Upper lobe of left lung (tissue), 6 donors: ENCODE data around the gene MTCL3.

Experiments used
- ATAC-seq, 2 donors: fragments of 200-7000 bp; cut with Tn5 transposase; one replicate each; pipeline ENCODE4 v1.9.1; 2022; ENCODE audit warnings: mild to moderate bottlenecking in 2 of 2, moderate library complexity in 2 of 2; ENCODE audit not compliant: low FRiP score in 2 of 2
- DNase-seq, 2 donors: peaks; one replicate each; pipeline ENCODE4 v3.0.0-alpha.2; 2019 to 2020
- H3K27ac ChIP-seq, 4 donors: fragments of 200-600 bp; sonication (generic); one replicate each; pipeline ENCODE4 v1.5.1; 2016 to 2019
- H3K27me3 ChIP-seq, 4 donors: fragments of 200-600 bp; sonication (generic); one replicate each; pipeline ENCODE4 v1.5.1; 2017 to 2019
- H3K36me3 ChIP-seq, 4 donors: fragments of 200-600 bp; sonication (generic); one replicate each; pipeline ENCODE4 v1.5.1; 2016 to 2019
- H3K4me1 ChIP-seq, 4 donors: fragments of 200-600 bp; sonication (generic); one replicate each; pipeline ENCODE4 v1.5.1; 2018 to 2019
- H3K4me3 ChIP-seq, 4 donors: fragments of 200-600 bp; sonication (generic); one replicate each; pipeline ENCODE4 v1.5.1; 2017 to 2019; ENCODE audit warnings: mild to moderate bottlenecking in 2 of 4, moderate library complexity in 1 of 4
- H3K9me3 ChIP-seq, 4 donors: fragments of 200-600 bp; sonication (generic); one replicate each; pipeline ENCODE4 v1.5.1; 2018 to 2019
- EP300 ChIP-seq, 4 donors: sonication (generic); formaldehyde crosslinking; IDR thresholded peaks; one replicate each; pipeline ENCODE4 v1.5.1; 2017; ENCODE audit warnings: antibody characterized with exemption in 4 of 4, control low read depth in 2 of 4
- POLR2A ChIP-seq, 4 donors: fragments of 450-650 bp; IDR thresholded peaks; one replicate each; pipeline ENCODE4 v1.5.1; 2016 to 2017; ENCODE audit warnings: antibody characterized with exemption in 4 of 4, mild to moderate bottlenecking in 2 of 4
- POLR2AphosphoS5 ChIP-seq, 2 donors: sonication (generic); formaldehyde crosslinking; IDR thresholded peaks; one replicate each; pipeline ENCODE4 v1.5.1; 2017; ENCODE audit warnings: antibody characterized with exemption in 2 of 2
- WGBS, 2 donors: methylation state at CpG; one replicate each; pipeline ENCODE4 v1.1.5; 2017 to 2018; 5-methylcytosine and 5-hydroxymethylcytosine counted together
- TF ChIP-seq, protein P1 (sequence below), 6 experiments: fragments of 450-650 bp in 4 of 6; fragments of 200-600 bp in 2 of 6; sonication (generic) in 2 of 6; IDR thresholded peaks; one replicate each; pipeline ENCODE4 v1.5.1; 2016 to 2019; ENCODE audit warnings: antibody characterized with exemption in 6 of 6
- donor health status: DM: no; HTN: no; CAD: no; lungs with moderate emphysema.
- donor health status: DM: no; HTN: yes; CAD: no; lungs with severe emphysema.

MTCL3 gene

DNA sequence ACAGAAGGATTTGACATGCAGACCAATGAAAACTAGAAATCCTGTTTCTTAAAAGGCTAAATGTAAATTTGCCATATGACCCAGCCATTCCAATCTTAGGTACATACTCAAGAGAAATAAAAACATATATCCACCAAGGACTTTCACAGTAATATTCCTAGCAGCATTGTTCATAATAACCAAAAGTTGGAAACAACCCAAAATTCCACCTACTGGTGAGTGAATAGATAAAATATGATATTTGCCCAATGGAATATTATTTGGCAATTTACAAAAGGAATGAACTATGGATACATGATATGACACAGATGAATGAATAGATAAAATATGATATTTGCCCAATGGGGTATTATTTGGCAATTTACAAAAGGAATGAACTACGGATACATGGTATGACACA, 22.7 kb downstream of the MTCL3 start:
- H3K9me3 ChIP-seq, result no peaks in the 10 kb centered on the region
- no peak for ATAC-seq
- no peak overlapping the region for H3K27ac ChIP-seq
- TF ChIP-seq POLR2A (IDR thresholded peaks at IDR 0.05) (no peak), EP300 (IDR thresholded peaks at IDR 0.05) (no peak), POLR2AphosphoS5 (IDR thresholded peaks at IDR 0.05) (no peak)
- TF ChIP-seq, protein P1, sequence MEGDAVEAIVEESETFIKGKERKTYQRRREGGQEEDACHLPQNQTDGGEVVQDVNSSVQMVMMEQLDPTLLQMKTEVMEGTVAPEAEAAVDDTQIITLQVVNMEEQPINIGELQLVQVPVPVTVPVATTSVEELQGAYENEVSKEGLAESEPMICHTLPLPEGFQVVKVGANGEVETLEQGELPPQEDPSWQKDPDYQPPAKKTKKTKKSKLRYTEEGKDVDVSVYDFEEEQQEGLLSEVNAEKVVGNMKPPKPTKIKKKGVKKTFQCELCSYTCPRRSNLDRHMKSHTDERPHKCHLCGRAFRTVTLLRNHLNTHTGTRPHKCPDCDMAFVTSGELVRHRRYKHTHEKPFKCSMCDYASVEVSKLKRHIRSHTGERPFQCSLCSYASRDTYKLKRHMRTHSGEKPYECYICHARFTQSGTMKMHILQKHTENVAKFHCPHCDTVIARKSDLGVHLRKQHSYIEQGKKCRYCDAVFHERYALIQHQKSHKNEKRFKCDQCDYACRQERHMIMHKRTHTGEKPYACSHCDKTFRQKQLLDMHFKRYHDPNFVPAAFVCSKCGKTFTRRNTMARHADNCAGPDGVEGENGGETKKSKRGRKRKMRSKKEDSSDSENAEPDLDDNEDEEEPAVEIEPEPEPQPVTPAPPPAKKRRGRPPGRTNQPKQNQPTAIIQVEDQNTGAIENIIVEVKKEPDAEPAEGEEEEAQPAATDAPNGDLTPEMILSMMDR (IDR thresholded peaks at IDR 0.05), result no peak
- DNase-seq, result no peak
- no peaks in the 10 kb centered on the region for H3K27me3 ChIP-seq
- no peaks in the 10 kb centered on the region for H3K4me1 ChIP-seq
- H3K4me3 ChIP-seq, result no peak overlapping the region
- no peaks in the 10 kb centered on the region for H3K36me3 ChIP-seq
- 85 to 91% methylated on average over 1 of the region's 1 CpG for WGBS, 2 donors

DNA sequence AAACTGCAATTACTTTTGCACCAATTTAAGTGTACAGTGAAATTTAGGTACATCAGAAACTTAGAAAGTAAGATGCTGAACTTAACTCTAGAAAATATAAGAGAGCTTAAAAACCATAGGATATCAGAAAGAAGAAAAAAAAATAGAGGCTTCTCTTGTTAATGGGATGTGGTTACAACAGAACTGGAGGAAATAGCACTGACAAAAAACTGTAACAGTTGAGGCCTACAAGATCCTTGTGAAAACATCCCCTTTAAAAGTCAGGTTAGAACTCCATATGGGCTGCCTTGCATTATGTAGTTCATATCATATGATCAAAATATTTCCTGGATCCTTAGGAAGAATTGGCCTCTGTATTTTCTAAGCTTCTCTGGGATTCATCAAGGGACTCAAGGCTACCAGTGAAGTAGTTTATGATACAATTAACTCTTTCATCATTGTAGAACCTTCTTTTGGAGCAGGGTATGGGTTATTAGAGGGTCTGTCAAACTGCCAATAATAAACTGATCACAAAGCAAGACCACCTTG, 24.8 kb downstream of the MTCL3 start:
- Histone ChIP-seq H3K9me3 (no peaks in the 10 kb centered on the region), H3K27ac (no peak overlapping the region), H3K27me3 (no peaks in the 10 kb centered on the region), H3K36me3 (no peaks in the 10 kb centered on the region), H3K4me1 (no peaks in the 10 kb centered on the region), H3K4me3 (no peak overlapping the region)
- TF ChIP-seq EP300 (IDR thresholded peaks at IDR 0.05) (no peak), POLR2AphosphoS5 (IDR thresholded peaks at IDR 0.05) (no peak), POLR2A (IDR thresholded peaks at IDR 0.05) (no peak)
- TF ChIP-seq, protein P1 (IDR thresholded peaks at IDR 0.05), result no peak
- ATAC-seq, result no peak
- no peak for DNase-seq

DNA sequence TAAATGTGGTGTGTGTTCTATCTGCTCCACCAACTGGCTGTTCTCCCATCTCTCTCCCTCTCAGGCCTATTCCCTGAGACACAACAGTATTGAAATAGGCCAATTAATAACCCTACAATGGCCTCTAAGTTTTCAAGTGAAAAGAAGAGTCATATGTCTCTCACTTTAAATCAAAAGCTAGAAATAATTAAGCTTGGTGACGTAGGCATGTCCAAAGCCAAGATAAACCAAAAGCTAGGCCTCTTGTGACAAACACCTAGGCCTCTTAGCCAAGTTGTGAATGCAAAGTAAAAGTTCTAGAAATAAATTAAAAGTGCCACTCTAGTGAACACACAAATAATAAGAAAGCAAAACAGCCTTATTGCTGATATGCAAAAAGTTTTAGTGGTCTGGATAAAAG, 29.9 kb downstream of the MTCL3 start:
- ATAC-seq (no peak), DNase-seq (no peak)
- Histone ChIP-seq H3K36me3 (no peaks in the 10 kb centered on the region), H3K27ac (no peak overlapping the region), H3K4me3 (no peak overlapping the region), H3K4me1 (peaks cover 0 to 7% (median 6%) of the 10 kb centered on the region in 4 donors), H3K27me3 (no peaks in the 10 kb centered on the region), H3K9me3 (no peaks in the 10 kb centered on the region)
- TF ChIP-seq POLR2AphosphoS5 (IDR thresholded peaks at IDR 0.05) (no peak), EP300 (IDR thresholded peaks at IDR 0.05) (no peak), POLR2A (IDR thresholded peaks at IDR 0.05) (no peak)
- TF ChIP-seq, protein P1 (IDR thresholded peaks at IDR 0.05), result no peak
- 70 to 96% methylated on average over 1 of the region's 1 CpG for WGBS, 2 donors

DNA sequence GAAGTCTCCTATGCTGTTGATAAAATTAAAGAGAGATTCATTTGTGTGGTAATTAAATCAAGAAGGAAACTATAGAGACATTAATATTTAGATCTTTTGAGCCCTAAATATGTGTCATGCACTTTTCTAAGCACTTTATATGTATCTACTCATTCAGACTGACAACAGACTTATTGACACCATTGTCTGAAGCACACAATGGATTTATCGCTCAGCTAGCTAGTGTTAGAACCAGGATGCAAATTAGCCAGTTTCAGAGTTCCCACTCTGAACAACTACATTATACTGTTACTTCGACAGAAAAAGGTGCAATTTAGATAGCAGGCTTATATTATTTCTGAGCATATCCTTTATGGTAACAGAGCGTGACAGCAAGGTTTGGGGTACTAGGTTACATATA, 32.2 kb downstream of the MTCL3 start:
- 89 to 95% methylated on average over 3 of the region's 3 CpGs for WGBS, 2 donors
- no peaks in the 10 kb centered on the region for H3K9me3 ChIP-seq
- H3K4me3 ChIP-seq, result no peak overlapping the region
- TF ChIP-seq EP300 (IDR thresholded peaks at IDR 0.05) (no peak), POLR2A (IDR thresholded peaks at IDR 0.05) (no peak), POLR2AphosphoS5 (IDR thresholded peaks at IDR 0.05) (no peak)
- TF ChIP-seq, protein P1 (IDR thresholded peaks at IDR 0.05), result no peak
- H3K36me3 ChIP-seq, result no peaks in the 10 kb centered on the region
- H3K27ac ChIP-seq, result no peak overlapping the region
- DNase-seq (no peak), ATAC-seq (no peak)
- no peaks in the 10 kb centered on the region for H3K27me3 ChIP-seq
- H3K4me1 ChIP-seq, result peaks cover 6 to 14% (median 12%) of the 10 kb centered on the region in 4 donors

DNA sequence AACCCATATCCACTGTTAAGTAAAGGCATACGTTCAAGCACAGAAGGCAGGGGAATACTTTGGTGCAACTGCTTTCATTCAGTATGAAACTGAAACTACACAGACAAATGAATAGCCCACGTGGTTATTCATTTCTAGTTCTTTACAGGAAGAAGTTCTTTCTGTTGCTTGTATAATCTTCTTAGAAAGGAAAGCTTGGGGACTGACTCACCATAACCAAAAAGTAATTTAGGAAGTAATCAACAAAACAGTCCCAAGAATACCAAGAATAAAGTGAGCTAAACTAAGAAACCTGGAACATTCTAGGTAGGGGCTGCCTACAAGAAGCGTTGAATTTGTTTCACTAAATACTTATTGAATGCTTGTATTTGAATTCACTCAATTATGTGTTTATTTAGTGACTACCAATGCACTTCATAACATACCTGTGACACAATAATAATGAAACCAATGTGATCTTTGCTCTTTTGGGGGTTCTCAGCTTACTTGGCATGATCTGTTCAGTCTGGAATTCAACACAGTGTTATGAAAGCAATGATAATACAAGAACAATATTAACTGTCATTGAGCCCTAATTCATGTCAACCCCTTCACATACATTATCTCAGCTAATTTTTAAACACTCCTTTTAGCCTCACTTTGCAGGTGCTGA, 34.8 kb downstream of the MTCL3 start:
- no peak for DNase-seq
- TF ChIP-seq EP300 (IDR thresholded peaks at IDR 0.05), result no peak
- TF ChIP-seq POLR2AphosphoS5 (IDR thresholded peaks at IDR 0.05), result no peak
- TF ChIP-seq, protein P1 (IDR thresholded peaks at IDR 0.05), result no peak
- no peak for TF ChIP-seq POLR2A (IDR thresholded peaks at IDR 0.05)
- Histone ChIP-seq H3K9me3 (no peaks in the 10 kb centered on the region), H3K36me3 (no peaks in the 10 kb centered on the region), H3K27me3 (no peaks in the 10 kb centered on the region), H3K27ac (peak overlapping the region in 3 of 4 donors; percentile 8 to 37 (median 10)), H3K4me3 (no peak overlapping the region), H3K4me1 (peaks cover 6 to 14% (median 12%) of the 10 kb centered on the region in 4 donors)
- 17 to 20% methylated on average over 3 of the region's 3 CpGs for WGBS, 2 donors
- peak in 1 of 2 donors; percentile 74 for ATAC-seq
